HepG2 (cell line): ENCODE data around the gene DSE. TPM values are rescaled to one million over a fixed set of nuclear protein-coding genes. Genes with fewer than 3 reads are reported as not detected.

Experiments
- ATAC-seq: fragments of 200-7000 bp; cut with Tn5 transposase; 3 replicates; pipeline ENCODE4 v1.9.1; 2020; ENCODE audit warnings: mild to moderate bottlenecking, moderate library complexity
- BruUV-seq: library from RNA; stranded (reverse); fragments of 400-500 nt; replicated peaks from 2 replicates; lab custom pipeline; 2021; lab: Mats Ljungman, UMichigan
- CTCF ChIA-PET: fragments of 300-600 bp; formaldehyde crosslinking; extraction: SDS; loops from one replicate; lab custom pipeline; 2021; ENCODE audit warnings: low total read pairs, inconsistent platforms, low intra/inter-chr PET ratio; lab: Yijun Ruan, JAX
- POLR2A ChIA-PET: fragments of 350-600 bp; sonication (Branson Sonifier 250); formaldehyde crosslinking; loops from one replicate; lab custom pipeline; 2020; ENCODE audit warnings: antibody characterized with exemption, inconsistent platforms; lab: Yijun Ruan, JAX
- DNase-seq: peaks from one replicate; pipeline ENCODE4 v3.0.0-alpha.2; 2015; ENCODE audit warnings: low spot score
- FAIRE-seq: peaks from 3 replicates; lab custom pipeline; 2011; peaks lifted over from hg19 to GRCh38; lab: Jason Lieb, UNC
- H2AFZ ChIP-seq: one replicate; pipeline ENCODE4 v1.6.1; 2011; ENCODE audit warnings: low read length, inconsistent platforms
- H3K27ac ChIP-seq: fragments of 300-600 bp; 3 replicates; pipeline ENCODE4 v1.8.0; 2011; ENCODE audit warnings: mixed run types, mild to moderate bottlenecking, mixed read lengths, low read length, inconsistent platforms; ENCODE audit not compliant: insufficient read depth; ENCODE audit errors: extremely low read length
- H3K27me3 ChIP-seq, 2 experiments: fragments of 200-600 bp in 1 of 2; 2 replicates in 1 of 2; 3 replicates in 1 of 2; pipeline versions ENCODE4 v1.6.0 to v1.8.0; 2011; ENCODE audit warnings: low read length in 2 of 2, mild to moderate bottlenecking in 2 of 2, moderate library complexity in 2 of 2, inconsistent platforms in 1 of 2; ENCODE audit not compliant: insufficient read depth in 2 of 2, control insufficient read depth in 1 of 2
- H3K36me3 ChIP-seq, 2 experiments: fragments of 200-600 bp in 1 of 2; replicated peaks in 1 of 2; 2 replicates in 1 of 2; 3 replicates in 1 of 2; pipeline versions ENCODE4 v1.5.1 to v1.8.0; 2011; ENCODE audit warnings: low read length in 2 of 2, inconsistent platforms in 1 of 2; ENCODE audit not compliant: insufficient read depth in 2 of 2, control insufficient read depth in 1 of 2
- H3K4me1 ChIP-seq: 2 replicates; pipeline ENCODE4 v1.5.1; 2012; ENCODE audit warnings: low read length, inconsistent platforms; ENCODE audit not compliant: insufficient read depth
- H3K4me2 ChIP-seq: 2 replicates; pipeline ENCODE4 v1.6.0; 2011; ENCODE audit warnings: low read depth, low read length, inconsistent platforms
- H3K4me3 ChIP-seq, 3 experiments: fragments of 200-600 bp in 1 of 3; sonication (generic), shearing (Covaris generic) in 1 of 3; replicated peaks in 1 of 3; 2 replicates each; pipeline ENCODE4 v1.5.1; 2011 to 2016; ENCODE audit warnings: low read length in 3 of 3, inconsistent platforms in 2 of 3, low read depth in 2 of 3, mild to moderate bottlenecking in 2 of 3, control low read depth in 1 of 3, mixed read lengths in 1 of 3; ENCODE audit not compliant: insufficient read depth in 1 of 3
- H3K79me2 ChIP-seq: one replicate; pipeline ENCODE4 v1.6.1; 2011; ENCODE audit warnings: low read length, inconsistent platforms; ENCODE audit not compliant: insufficient read depth
- H3K9ac ChIP-seq: 2 replicates; pipeline ENCODE4 v1.6.0; 2011; ENCODE audit warnings: mild to moderate bottlenecking, low read depth, low read length, inconsistent platforms; ENCODE audit not compliant: insufficient read depth
- H3K9me3 ChIP-seq: 2 replicates; pipeline ENCODE4 v1.5.1; 2012; ENCODE audit warnings: mild to moderate bottlenecking, low read length
- H4K20me1 ChIP-seq: 2 replicates; pipeline ENCODE4 v1.6.0; 2011; ENCODE audit warnings: inconsistent platforms, mild to moderate bottlenecking, low read length, moderate library complexity; ENCODE audit not compliant: insufficient read depth
- KLF15 ChIP-seq: sonication (generic); formaldehyde crosslinking; IDR thresholded peaks from 2 replicates; pipeline ENCODE4 v1.8.1; 2023; ENCODE audit warnings: borderline replicate concordance, mild to moderate bottlenecking, inconsistent platforms, missing genetic modification reagents, mixed read lengths
- NFATC3 ChIP-seq: sonication (generic); formaldehyde crosslinking; IDR thresholded peaks from 2 replicates; pipeline ENCODE4 v1.5.1; 2020; ENCODE audit warnings: mild to moderate bottlenecking, missing genetic modification reagents
- PHB2 ChIP-seq: fragments of 450-650 bp; IDR thresholded peaks from 2 replicates; pipeline ENCODE4 v1.6.1; 2018; ENCODE audit not compliant: partially characterized antibody
- RXRB ChIP-seq: IDR thresholded peaks from 2 replicates; pipeline ENCODE4 v1.6.1; 2016; ENCODE audit warnings: borderline replicate concordance, missing genetic modification reagents, missing compliant biosample characterization
- SSRP1 ChIP-seq: IDR thresholded peaks from 2 replicates; pipeline ENCODE4 v1.6.1; 2016; ENCODE audit warnings: control low read depth
- TAF15 ChIP-seq: fragments of 200-400 bp; formaldehyde crosslinking; IDR thresholded peaks from one replicate; pipeline ENCODE4 v1.6.1; 2018; ENCODE audit warnings: mild to moderate bottlenecking, low read depth, low read length; ENCODE audit not compliant: poor library complexity, severe bottlenecking
- ZBTB43 ChIP-seq: sonication (generic); formaldehyde crosslinking; conservative IDR thresholded peaks from 2 replicates; pipeline ENCODE4 v1.4.0; 2020; ENCODE audit warnings: missing genetic modification reagents
- ZBTB7B ChIP-seq: sonication (generic); formaldehyde crosslinking; IDR thresholded peaks from 2 replicates; pipeline ENCODE4 v1.4.0; 2020; ENCODE audit warnings: missing genetic modification reagents
- ZFP41 ChIP-seq: sonication (generic); formaldehyde crosslinking; IDR thresholded peaks from 2 replicates; pipeline ENCODE4 v1.4.0; 2020; ENCODE audit warnings: mild to moderate bottlenecking, missing genetic modification reagents, borderline replicate concordance
- WGBS: methylation state at CpG from one replicate; pipeline ENCODE4 v1.1.6; 2017; ENCODE audit warnings: low lambda C conversion rate; 5-methylcytosine and 5-hydroxymethylcytosine counted together
- in situ Hi-C: cut with HindIII; loops from 2 replicates; pipeline ENCODE4 v1.10.0; 2017; ENCODE audit warnings: low pct_unique_long_range_greater_than_20kb; ENCODE audit not compliant: extremely low pct_ligation_motif_present
- intact Hi-C: fragments of 100-400 bp; cut with micrococcal nuclease; formaldehyde crosslinking; loops from one replicate; pipeline ENCODE4 v1.10.0; 2022; ENCODE audit not compliant: unreplicated experiment
- polyA plus RNA-seq, 8 experiments: library from polyadenylated mRNA; depleted of rRNA in 3 of 8; stranded (reverse) in 7 of 8; unstranded in 1 of 8; fragments of >200 nt; fragmentation: Illumina TruSeq in 4 of 8; extraction: Trizol in 4 of 8; gene quantifications; 2 replicates each; pipeline versions ENCODE4 v1.2.1 to v1.2.3, GENCODE V29; 2011 to 2016; ENCODE audit warnings: low read depth in 4 of 8, missing spikeins in 1 of 8, mixed read lengths in 1 of 8; ENCODE audit not compliant: insufficient read depth in 1 of 8
- total RNA-seq, 5 experiments: library from RNA; depleted of rRNA; stranded (reverse); fragments of >200 nt; fragmentation: Illumina TruSeq; extraction: Trizol; gene quantifications; 2 replicates each; pipeline ENCODE4 v1.2.3, GENCODE V29; 2016; ENCODE audit warnings: low read depth in 1 of 5

Gene DSE
- total and polyA plus RNA-seq, 2 of the 13 experiments (the other 11 are each of a cell fraction or from before 2014, with no cell fraction given) = 2.6 to 4.6 TPM

- H3K27me3 ChIP-seq = no peaks in the 10 kb centered on the region
- CTCF ChIA-PET = no interaction called here
- H4K20me1 ChIP-seq = no peaks in the 10 kb centered on the region
- H3K79me2 ChIP-seq = no peaks in the 10 kb centered on the region
- H3K9ac ChIP-seq = no peak overlapping the region
- in situ Hi-C loops = no loop called here
- no peaks in the 10 kb centered on the region for H3K4me1 ChIP-seq
- no TSS peak for BruUV-seq
- WGBS = 29% methylated on average over 1 of the region's 1 CpG
- no peaks in the 10 kb centered on the region for H3K36me3 ChIP-seq
- DNase-seq (no peak), FAIRE-seq (no peak), ATAC-seq (no peak)
- H3K27ac ChIP-seq = no peak overlapping the region
- POLR2A ChIA-PET = no interaction called here
- H3K4me2 ChIP-seq = no peak overlapping the region
- no peaks in the 10 kb centered on the region for H3K9me3 ChIP-seq
- H2AFZ ChIP-seq = no peak overlapping the region
- TF ChIP-seq RXRB (CRISPR knock-in tag) (no peak), SSRP1 (CRISPR knock-in tag) (no peak), NFATC3 (CRISPR knock-in tag) (no peak), KLF15 (CRISPR knock-in tag) (no peak), ZBTB43 (CRISPR knock-in tag) (no peak)
- H3K4me3 ChIP-seq = no peak overlapping the region
- intact Hi-C loops = no loop called here
Observed at GRCh38 chr6:116449565-116449964, 78.8 kb downstream of the DSE start.

- no peak for ATAC-seq
- H3K27ac ChIP-seq = no peak overlapping the region
- in situ Hi-C loops = no loop called here
- H3K4me1 ChIP-seq = no peaks in the 10 kb centered on the region
- POLR2A ChIA-PET = no interaction called here
- no peak overlapping the region for H2AFZ ChIP-seq
- FAIRE-seq = no peak
- no peak for TF ChIP-seq TAF15
- no peak for TF ChIP-seq ZFP41 (CRISPR knock-in tag)
- no peak for TF ChIP-seq PHB2
- TF ChIP-seq ZBTB7B = no peak
- TF ChIP-seq, all 625 proteins: peak for 0
- H3K4me3 ChIP-seq = no peak overlapping the region
- no peaks in the 10 kb centered on the region for H3K36me3 ChIP-seq
- H3K9me3 ChIP-seq = no peaks in the 10 kb centered on the region
- BruUV-seq = no TSS peak
- no peaks in the 10 kb centered on the region for H3K27me3 ChIP-seq
- CTCF ChIA-PET = no interaction called here
- no peaks in the 10 kb centered on the region for H3K79me2 ChIP-seq
- intact Hi-C loops = no loop called here
- H3K9ac ChIP-seq = no peak overlapping the region
- H4K20me1 ChIP-seq = no peaks in the 10 kb centered on the region
- DNase-seq = no peak
- WGBS = 0% methylated on average over 1 of the region's 1 CpG
- no peak overlapping the region for H3K4me2 ChIP-seq
Observed at GRCh38 chr6:116450185-116450710, 79.5 kb downstream of the DSE start.
